Osteoblast (primary cell): ENCODE results near the gene CAPN15. TPM values are rescaled to one million over a fixed set of nuclear protein-coding genes. Genes with fewer than 3 reads are reported as not detected.

Source experiments
- DNase-seq: peaks from one replicate; pipeline ENCODE4 v3.0.0; 2011; ENCODE audit warnings: low spot score, mixed read lengths; ENCODE audit not compliant: insufficient read length; ENCODE audit errors: missing footprints
- H2AFZ ChIP-seq: 2 replicates; pipeline ENCODE4 v1.6.0; 2011; ENCODE audit warnings: mild to moderate bottlenecking, low read length
- H3K27ac ChIP-seq: 2 replicates; pipeline ENCODE4 v1.5.1; 2011; ENCODE audit warnings: mild to moderate bottlenecking, low read depth, low read length, moderate library complexity
- H3K27me3 ChIP-seq: 2 replicates; pipeline ENCODE4 v1.6.0; 2012; ENCODE audit warnings: mild to moderate bottlenecking, control low read depth, inconsistent platforms, low read length, moderate library complexity; ENCODE audit not compliant: insufficient read depth
- H3K36me3 ChIP-seq: 2 replicates; pipeline ENCODE4 v1.5.1; 2011; ENCODE audit warnings: mild to moderate bottlenecking, low read length, control low read depth, moderate library complexity; ENCODE audit not compliant: insufficient read depth
- H3K4me1 ChIP-seq: 2 replicates; pipeline ENCODE4 v1.5.1; 2011; ENCODE audit warnings: mild to moderate bottlenecking, low read length, control low read depth, moderate library complexity; ENCODE audit not compliant: insufficient read depth
- H3K4me2 ChIP-seq: 2 replicates; pipeline ENCODE4 v1.6.0; 2011; ENCODE audit warnings: mild to moderate bottlenecking, low read length; ENCODE audit not compliant: insufficient read depth
- H3K4me3 ChIP-seq: fragments of 200-600 bp; sonication (generic); 3 replicates; pipeline ENCODE4 v1.5.1; 2012; ENCODE audit warnings: mild to moderate bottlenecking, low read length, inconsistent platforms; ENCODE audit not compliant: insufficient read depth
- H3K79me2 ChIP-seq: 2 replicates; pipeline ENCODE4 v1.6.0; 2012; ENCODE audit warnings: mild to moderate bottlenecking, low read length, control low read depth, inconsistent platforms; ENCODE audit not compliant: insufficient read depth
- H3K9me3 ChIP-seq: 2 replicates; pipeline ENCODE4 v1.5.1; 2011; ENCODE audit warnings: low read depth, low read length, control low read depth
- H4K20me1 ChIP-seq: 2 replicates; pipeline ENCODE4 v1.6.0; 2012; ENCODE audit warnings: mild to moderate bottlenecking, low read length, control low read depth; ENCODE audit not compliant: insufficient read depth
- total RNA-seq: library from RNA; depleted of rRNA; stranded (reverse); fragments of >200 nt; gene quantifications from 2 replicates; pipeline ENCODE4 v1.2.3, GENCODE V29; 2012
- TF ChIP-seq, protein P1 (sequence below): IDR thresholded peaks from 2 replicates; pipeline ENCODE4 v1.5.1; 2011; ENCODE audit warnings: mild to moderate bottlenecking, low read depth, low read length, moderate library complexity; ENCODE audit errors: extremely low read depth

The CAPN15 gene
- total RNA-seq, 1 donor, result 27.1 TPM

DNA sequence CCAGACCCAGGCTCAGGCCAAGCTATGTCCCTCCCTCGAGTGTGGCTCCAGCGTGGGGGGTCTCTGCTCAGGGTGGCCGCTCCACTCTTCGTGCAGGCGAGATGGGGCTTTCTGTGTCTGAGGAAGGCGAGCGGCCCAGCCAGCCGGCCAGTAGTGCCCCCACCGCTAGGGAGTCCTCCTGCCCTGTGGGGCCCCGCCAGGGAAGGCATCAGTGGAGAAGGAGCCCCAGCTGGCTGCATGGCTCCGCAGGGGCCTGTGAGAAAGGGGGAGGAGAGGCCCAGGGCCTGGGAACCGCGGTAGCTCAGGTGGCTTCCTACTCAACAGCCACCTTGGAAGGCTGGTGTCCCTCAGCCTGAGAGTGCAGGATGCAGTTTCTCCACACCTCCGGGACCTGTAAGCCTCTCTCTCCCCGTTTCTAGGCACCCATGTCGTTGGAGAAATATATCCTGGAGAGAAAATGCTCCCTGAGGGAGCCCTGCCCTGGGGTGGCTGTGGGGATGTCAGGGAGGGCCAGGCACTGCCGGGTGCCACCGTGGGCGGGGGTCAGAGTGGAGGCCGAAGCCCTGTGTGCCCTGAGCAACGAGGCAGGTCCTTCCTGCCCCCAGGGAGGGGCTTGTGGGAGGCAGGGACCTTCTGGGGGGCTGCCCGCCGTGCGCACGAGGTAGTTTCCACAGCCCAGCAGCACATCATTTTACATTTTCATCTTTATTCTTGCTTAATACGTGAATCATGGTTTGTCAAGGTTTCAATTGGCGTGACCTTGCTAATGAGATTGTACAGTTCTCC is 45.5 kb downstream of the CAPN15 start:
- H2AFZ ChIP-seq, result no peak overlapping the region
- peaks cover 34% of the 10 kb centered on the region for H3K79me2 ChIP-seq
- H3K4me1 ChIP-seq, result peaks cover 5% of the 10 kb centered on the region
- H3K27me3 ChIP-seq, result no peaks in the 10 kb centered on the region
- H3K27ac ChIP-seq, result no peak overlapping the region
- no peak overlapping the region for H3K4me3 ChIP-seq
- TF ChIP-seq, protein P1, sequence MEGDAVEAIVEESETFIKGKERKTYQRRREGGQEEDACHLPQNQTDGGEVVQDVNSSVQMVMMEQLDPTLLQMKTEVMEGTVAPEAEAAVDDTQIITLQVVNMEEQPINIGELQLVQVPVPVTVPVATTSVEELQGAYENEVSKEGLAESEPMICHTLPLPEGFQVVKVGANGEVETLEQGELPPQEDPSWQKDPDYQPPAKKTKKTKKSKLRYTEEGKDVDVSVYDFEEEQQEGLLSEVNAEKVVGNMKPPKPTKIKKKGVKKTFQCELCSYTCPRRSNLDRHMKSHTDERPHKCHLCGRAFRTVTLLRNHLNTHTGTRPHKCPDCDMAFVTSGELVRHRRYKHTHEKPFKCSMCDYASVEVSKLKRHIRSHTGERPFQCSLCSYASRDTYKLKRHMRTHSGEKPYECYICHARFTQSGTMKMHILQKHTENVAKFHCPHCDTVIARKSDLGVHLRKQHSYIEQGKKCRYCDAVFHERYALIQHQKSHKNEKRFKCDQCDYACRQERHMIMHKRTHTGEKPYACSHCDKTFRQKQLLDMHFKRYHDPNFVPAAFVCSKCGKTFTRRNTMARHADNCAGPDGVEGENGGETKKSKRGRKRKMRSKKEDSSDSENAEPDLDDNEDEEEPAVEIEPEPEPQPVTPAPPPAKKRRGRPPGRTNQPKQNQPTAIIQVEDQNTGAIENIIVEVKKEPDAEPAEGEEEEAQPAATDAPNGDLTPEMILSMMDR, result no peak
- H3K36me3 ChIP-seq, result no peaks in the 10 kb centered on the region
- no peak overlapping the region for H3K4me2 ChIP-seq
- H4K20me1 ChIP-seq, result peaks cover 12% of the 10 kb centered on the region
- no peaks in the 10 kb centered on the region for H3K9me3 ChIP-seq
- no peak for DNase-seq

DNA sequence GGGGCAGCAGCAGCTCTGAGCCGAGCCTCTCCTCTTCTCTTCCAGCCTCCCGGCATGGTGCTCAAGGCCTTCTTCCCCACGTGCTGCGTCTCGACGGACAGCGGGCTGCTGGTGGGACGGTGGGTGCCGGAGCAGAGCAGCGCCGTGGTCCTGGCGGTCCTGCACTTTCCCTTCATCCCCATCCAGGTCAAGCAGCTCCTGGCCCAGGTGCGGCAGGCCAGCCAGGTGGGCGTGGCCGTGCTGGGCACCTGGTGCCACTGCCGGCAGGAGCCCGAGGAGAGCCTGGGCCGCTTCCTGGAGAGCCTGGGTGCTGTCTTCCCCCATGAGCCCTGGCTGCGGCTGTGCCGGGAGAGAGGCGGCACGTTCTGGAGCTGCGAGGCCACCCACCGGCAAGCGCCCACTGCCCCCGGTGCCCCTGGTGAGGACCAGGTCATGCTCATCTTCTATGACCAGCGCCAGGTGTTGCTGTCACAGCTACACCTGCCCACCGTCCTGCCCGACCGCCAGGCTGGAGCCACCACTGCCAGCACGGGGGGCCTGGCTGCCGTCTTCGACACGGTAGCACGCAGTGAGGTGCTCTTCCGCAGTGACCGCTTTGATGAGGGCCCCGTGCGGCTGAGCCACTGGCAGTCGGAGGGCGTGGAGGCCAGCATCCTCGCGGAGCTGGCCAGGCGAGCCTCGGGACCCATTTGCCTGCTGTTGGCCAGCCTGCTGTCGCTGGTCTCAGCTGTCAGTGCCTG is 46.7 kb downstream of the CAPN15 start:
- TF ChIP-seq, protein P1, result no peak
- DNase-seq, result no peak
- H3K4me2 ChIP-seq, result no peak overlapping the region
- peaks cover 3% of the 10 kb centered on the region for H3K4me1 ChIP-seq
- H3K79me2 ChIP-seq, result peaks cover 34% of the 10 kb centered on the region
- no peaks in the 10 kb centered on the region for H3K36me3 ChIP-seq
- no peaks in the 10 kb centered on the region for H3K9me3 ChIP-seq
- peaks cover 12% of the 10 kb centered on the region for H4K20me1 ChIP-seq
- H3K27me3 ChIP-seq, result no peaks in the 10 kb centered on the region
- H3K4me3 ChIP-seq, result no peak overlapping the region
- H2AFZ ChIP-seq, result no peak overlapping the region
- no peak overlapping the region for H3K27ac ChIP-seq

DNA sequence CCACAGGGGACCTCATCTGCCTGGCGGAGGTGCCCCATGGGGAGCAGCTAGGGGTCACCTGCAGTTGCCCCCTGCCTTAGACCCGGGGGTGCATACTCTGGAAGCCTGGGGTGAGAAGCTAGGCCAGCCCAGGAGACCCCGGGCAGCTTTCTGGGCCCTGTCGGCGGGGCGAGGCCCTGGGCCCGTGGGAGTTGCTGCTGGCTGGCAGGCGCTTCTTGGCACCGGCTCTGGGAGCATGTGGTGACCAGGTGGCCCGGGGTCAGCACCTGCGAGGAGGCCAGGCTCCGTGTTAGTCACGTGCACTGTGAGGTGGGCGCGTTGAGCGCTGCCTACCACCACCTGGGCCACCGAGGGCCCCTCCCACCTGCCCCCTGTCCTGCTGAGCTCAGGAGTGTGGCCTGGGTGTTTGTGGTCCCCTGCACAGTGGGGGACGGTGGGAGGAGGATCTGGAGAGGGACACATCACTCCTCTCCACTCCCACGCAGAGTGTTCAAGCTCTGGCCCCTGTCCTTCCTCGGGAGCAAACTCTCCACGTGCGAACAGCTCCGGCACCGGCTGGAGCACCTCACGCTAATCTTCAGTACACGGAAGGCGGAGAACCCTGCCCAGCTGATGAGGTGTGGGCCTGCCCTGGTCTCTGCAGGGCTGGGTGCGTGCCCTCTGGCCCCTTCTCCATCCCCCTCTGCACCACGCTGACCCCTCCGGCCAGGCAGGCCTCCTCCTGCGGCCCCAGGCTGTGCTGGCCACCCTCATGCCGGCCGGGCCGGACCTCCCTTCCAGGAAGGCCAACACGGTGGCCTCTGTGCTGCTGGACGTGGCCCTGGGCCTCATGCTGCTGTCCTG is 48.1 kb downstream of the CAPN15 start:
- DNase-seq, result no peak
- TF ChIP-seq, protein P1, result no peak
- Histone ChIP-seq H4K20me1 (peaks cover 12% of the 10 kb centered on the region), H3K27me3 (no peaks in the 10 kb centered on the region), H3K4me3 (no peak overlapping the region), H3K4me1 (no peaks in the 10 kb centered on the region), H3K9me3 (no peaks in the 10 kb centered on the region), H3K4me2 (no peak overlapping the region), H3K79me2 (peaks cover 25% of the 10 kb centered on the region), H2AFZ (no peak overlapping the region), H3K27ac (no peak overlapping the region), H3K36me3 (no peaks in the 10 kb centered on the region)
